ENCODE results near the gene IL6R.

DNA sequence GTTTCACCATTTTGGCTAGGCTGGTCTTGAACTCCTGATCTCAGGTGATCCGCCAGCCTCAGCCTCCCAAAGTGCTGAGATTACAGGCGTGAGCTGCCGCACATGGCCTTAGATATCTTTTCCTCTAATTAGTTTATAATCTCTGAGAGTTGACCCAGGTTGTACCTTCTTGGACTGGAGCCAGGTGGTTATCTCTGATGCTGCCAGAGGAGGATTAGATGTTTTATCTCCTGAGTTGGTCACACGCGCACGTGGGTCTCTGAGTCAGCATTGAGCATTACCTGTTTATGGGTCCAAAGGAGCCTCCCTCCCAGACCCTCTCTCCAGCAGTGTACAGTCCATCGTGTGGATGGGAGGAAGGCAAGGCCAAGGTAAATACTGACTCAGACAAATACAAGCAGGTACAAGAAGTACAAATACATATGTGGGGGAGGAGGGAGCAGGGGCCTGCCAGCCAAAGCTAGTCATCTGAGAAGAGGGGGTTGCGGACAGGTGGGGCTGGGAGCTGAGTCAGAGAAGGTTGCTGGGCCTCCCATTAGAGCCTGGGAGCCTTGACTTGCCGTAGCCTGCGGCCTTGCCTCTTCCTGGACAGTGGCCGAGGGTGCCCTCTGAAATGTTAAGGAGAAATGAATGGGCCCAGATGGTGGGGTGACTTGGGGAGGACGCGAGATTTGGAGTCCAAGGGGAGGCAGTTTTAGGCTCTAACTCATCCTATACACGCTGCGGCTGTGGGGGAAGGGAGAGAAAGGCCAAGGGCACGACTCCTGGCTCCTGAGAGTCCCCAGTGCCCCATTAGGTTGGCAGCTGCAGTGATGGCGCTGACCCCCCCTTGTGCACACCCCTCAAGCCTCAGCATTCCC is 13.1 kb downstream of the IL6R start:
- TF ChIP-seq, protein P1, sequence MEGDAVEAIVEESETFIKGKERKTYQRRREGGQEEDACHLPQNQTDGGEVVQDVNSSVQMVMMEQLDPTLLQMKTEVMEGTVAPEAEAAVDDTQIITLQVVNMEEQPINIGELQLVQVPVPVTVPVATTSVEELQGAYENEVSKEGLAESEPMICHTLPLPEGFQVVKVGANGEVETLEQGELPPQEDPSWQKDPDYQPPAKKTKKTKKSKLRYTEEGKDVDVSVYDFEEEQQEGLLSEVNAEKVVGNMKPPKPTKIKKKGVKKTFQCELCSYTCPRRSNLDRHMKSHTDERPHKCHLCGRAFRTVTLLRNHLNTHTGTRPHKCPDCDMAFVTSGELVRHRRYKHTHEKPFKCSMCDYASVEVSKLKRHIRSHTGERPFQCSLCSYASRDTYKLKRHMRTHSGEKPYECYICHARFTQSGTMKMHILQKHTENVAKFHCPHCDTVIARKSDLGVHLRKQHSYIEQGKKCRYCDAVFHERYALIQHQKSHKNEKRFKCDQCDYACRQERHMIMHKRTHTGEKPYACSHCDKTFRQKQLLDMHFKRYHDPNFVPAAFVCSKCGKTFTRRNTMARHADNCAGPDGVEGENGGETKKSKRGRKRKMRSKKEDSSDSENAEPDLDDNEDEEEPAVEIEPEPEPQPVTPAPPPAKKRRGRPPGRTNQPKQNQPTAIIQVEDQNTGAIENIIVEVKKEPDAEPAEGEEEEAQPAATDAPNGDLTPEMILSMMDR (IDR thresholded peaks at IDR 0.05; ENCODE audit: low read depth, low read length) = no peak
- no peak for TF ChIP-seq EZH2phosphoT487 (IDR thresholded peaks at IDR 0.05; ENCODE audit: low read depth)

Measured in OCI-LY3 (cell line).